KBM-7 (cell line): ENCODE results near the gene GMPR2.
"Not testable (repeated sequence)": the region's sequence is repeated elsewhere in the genome, so short reads cannot be mapped to it uniquely, and the experiment has no call there.

ENCODE experiments used
- DNase-seq: peaks from one replicate; pipeline ENCODE4 v3.0.0-alpha.2; 2015
- in situ Hi-C: fragments of 300-500 bp; cut with MboI; formaldehyde crosslinking; loops from 2 replicates; pipeline ENCODE4 v1.14.3; 2020; ENCODE audit warnings: low sequenced_read_pairs, low pct_unique_long_range_greater_than_20kb, mixed read lengths

Gene GMPR2

GRCh38 chr14:24197056-24197450 is 35.7 kb upstream of the GMPR2 start:
- no peak for DNase-seq
- in situ Hi-C loops = no loop called here

- peak; percentile 34 for DNase-seq
- in situ Hi-C loops = no loop called here
Measured at GRCh38 chr14:24198814-24199524, 33.8 kb upstream of the GMPR2 start.

DNA sequence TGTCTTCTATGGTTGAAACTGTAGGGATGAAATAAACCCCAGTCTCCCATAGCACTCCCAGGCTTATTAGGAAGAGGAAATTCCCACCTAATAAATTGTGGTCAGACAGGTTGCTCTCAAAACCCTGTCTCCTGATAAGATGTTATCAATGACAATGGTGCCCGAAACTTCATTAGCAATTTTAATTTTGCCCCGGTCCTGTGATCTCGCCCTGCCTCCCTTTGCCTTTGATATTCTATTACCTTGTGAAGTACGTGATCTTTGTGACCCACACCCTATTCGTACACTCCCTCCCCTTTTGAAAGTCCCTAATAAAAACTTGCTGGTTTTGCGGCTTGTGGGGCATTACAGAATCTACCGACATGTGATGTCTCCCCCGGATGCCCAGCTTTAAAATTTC is 30.2 kb upstream of the GMPR2 start:
- DNase-seq, in situ Hi-C loops: not testable (repeated sequence)

DNA sequence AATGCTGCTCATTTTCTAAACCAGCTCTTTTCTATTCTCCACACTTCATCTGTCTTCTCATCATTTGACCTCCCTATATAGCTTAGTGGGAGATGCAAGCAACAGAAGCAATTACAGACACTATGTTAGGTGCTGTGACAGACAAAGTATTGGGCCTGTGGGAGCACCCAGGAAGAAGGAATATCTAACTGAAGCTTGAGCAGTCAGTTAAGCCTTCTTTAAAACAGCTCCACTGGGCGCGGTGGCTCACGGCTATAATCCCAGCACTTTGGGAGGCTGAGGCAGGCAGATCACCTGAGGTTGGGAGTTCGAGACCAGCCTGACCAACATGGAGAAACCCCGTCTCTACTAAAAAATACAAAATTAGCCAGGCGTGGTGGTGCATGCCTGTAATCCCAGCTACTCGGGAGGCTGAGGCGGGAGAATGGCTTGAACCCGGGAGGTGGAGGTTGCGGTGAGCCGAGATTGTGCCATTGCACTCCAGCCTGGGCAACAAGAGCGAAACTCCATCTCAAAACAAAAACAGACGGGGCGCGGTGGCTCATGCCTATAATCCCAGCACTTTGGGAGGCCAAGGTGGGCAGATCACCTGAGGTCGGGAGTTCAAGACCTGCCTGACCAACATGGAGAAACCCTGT is 29.4 kb upstream of the GMPR2 start:
- DNase-seq, in situ Hi-C loops: not testable (repeated sequence)

DNA sequence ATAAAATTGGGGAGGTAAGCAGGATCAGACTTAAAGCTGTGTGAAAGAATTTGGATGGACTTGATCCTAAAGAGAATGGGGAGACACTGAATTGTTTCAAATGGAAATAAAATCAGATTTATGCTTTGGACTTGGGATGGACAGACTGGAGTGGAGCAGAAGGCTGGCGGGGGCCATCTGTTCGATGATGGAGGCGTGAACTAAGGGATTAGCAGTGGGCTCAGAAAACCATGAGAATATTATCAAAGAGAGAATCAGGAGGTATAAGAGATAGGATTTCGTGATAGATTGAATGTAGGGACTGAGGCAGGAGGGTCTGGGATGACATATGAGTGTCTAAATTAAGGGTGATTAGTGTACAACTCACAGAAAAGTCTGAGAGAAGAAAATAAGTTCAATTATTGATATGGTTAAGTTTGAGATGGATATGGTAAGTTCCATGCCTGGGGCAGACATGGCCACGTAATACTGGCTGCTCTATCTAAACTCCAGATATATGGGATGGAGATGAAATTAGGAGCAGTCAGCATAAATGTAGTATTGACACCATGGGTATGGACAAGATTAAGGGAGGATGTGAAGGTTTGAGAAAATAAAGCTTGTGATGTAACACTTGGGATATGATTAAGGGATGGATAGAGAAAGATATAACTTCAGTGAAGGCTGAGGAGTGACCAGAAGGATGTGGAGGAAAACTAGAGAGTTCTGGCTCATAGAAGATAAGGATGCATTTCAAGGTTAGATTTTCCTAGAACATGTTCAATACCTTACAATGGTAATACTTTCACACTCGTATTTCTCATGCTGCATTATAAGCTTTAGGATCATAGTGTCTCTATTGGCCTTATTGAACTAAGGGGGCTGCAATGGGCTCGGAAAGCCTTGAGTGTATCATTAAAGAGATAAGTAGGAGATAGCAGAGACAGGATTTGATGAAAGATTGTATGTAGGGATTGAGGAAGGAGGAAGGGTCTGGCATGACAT is 28.3 kb upstream of the GMPR2 start:
- in situ Hi-C loops = no loop called here
- DNase-seq = no peak

GRCh38 chr14:24206260-24207103 is 26.2 kb upstream of the GMPR2 start:
- no peak for DNase-seq
- in situ Hi-C loops = no loop called here

GRCh38 chr14:24207104-24207551 is 25.6 kb upstream of the GMPR2 start:
- in situ Hi-C loops = no loop called here
- DNase-seq = no peak

DNA sequence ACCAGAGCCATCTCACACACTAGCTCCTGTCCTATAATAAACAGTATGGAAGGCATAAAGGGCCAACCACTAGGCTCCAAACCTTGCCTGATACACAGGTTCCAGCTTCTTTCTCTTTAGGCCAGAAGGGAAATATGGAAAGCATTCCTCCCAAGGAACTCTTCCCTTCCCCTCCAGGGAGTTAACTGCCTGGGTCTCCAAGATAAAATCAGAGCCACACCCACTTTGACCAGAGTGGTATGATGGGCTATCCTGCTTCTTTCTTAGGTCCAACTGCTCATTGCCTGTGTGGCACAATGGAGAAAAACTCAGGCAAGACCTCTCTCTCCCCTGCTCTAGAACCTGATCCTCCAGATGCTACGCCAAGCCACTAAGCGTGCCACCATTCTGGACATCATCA is 25.1 kb upstream of the GMPR2 start:
- in situ Hi-C loops = no loop called here
- DNase-seq = no peak

- DNase-seq = no peak
- in situ Hi-C loops = no loop called here
Measured at GRCh38 chr14:24211311-24211710, 21.4 kb upstream of the GMPR2 start.

GRCh38 chr14:24212924-24213865 is 19.5 kb upstream of the GMPR2 start, which contains the start of gene CHMP4A:
Gene CHMP4A (minus strand): TSS chr14:24213488. CDS start chr14:24213439, 49 bp downstream.
- in situ Hi-C loops = no loop called here

GRCh38 chr14:24213866-24214662 is 18.7 kb upstream of the GMPR2 start:
- no peak for DNase-seq
- in situ Hi-C loops = no loop called here

More at GRCh38 chr14:24212924-24213865, 19.5 kb upstream of the GMPR2 start, which contains the start of gene CHMP4A:
- DNase-seq = peak; percentile 98

GRCh38 chr14:24215495-24216344 is 17.0 kb upstream of the GMPR2 start, which contains the start of gene MDP1:
Gene MDP1 (minus strand): TSS chr14:24216066. CDS start chr14:24215955, 111 bp downstream.
- in situ Hi-C loops = no loop called here
- DNase-seq = peak; percentile 96

DNA sequence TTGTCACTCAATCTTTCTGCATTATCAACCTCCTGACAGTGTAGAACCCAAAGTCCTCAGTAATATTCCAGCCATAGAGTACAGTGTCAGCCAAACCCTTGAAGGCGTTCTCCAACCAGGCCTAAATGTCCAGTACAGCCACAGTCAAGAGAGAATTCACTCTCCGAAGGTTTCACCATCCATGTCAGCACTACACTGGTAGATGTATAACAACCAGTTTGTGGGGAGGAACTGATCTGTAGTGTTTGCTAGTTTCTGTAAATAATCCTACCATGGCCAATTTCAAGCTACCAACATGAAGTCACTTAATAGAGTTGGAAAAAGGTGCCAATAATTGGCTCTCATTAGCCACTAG is 16.4 kb upstream of the GMPR2 start:
- no peak for DNase-seq
- in situ Hi-C loops = no loop called here

DNA sequence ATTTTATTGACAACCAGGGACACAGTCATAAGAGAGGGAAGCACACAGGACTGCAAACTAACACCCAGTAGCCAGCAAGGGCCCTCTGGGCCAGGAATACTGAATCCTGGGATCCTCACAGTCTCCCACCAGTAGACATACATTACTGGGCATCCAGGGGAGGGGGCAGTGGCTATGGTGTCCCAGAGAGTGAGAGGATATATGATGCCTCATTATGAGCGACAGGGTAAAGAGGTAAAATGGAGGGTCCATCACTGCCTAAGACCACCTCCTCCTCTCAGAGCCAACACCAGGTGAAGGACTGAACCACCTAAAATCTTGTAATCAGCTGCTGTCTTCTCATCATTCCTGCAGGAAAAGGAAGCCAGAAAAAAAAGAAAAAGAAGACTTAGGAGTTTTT is 15.9 kb upstream of the GMPR2 start:
- DNase-seq, in situ Hi-C loops: not testable (repeated sequence)

DNA sequence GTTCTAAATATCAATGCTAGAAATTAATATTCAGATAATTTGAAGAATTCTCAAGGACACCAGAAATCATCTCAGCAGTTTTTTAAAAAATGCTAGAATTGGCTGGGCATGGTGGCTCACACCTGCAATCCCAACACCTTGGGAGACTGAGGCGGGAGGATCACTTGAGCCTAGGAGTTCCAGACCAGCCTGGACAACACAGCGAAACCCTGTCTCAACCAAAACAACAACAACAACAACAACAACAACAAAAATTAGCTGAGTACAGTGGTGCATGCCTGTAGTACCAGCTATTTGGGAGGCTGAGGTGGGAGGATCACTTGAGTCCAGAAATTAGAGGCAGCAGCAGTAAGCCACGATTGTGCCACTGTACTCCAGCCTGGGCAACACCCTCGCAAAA is 13.6 kb upstream of the GMPR2 start:
- DNase-seq = no peak
- in situ Hi-C loops = no loop called here

- in situ Hi-C loops = no loop called here
- no peak for DNase-seq
Measured at GRCh38 chr14:24219521-24219920, 13.2 kb upstream of the GMPR2 start.
